ENCODE data around the gene MILR1. TPM values are rescaled to one million over a fixed set of nuclear protein-coding genes. Genes with fewer than 3 reads are reported as not detected.
A peak's percentile ranks its signal among the peaks of the same experiment; 100 is the strongest.
"Not testable (repeated sequence)": the region's sequence is repeated elsewhere in the genome, so short reads cannot be mapped to it uniquely, and the experiment has no call there.

The MILR1 gene
- total RNA-seq, 6 experiments from 2014 or later, result 0.57 to 3.0 (median 1.9) TPM

- Histone ChIP-seq H3K4me1 (no peaks in the 10 kb centered on the region), H3K9me3 (peaks cover 0 to 13% (median under 1%) of the 10 kb centered on the region in 4 donors), H3K27me3 (no peaks in the 10 kb centered on the region), H3K27ac (no peak overlapping the region), H3K36me3 (no peaks in the 10 kb centered on the region), H3K4me3 (no peak overlapping the region)
- TF ChIP-seq POLR2A (IDR thresholded peaks at IDR 0.05), result no peak
- no peak for TF ChIP-seq CTCF (IDR thresholded peaks at IDR 0.05)
- intact Hi-C loops (cut with DNase I), result no loop called here
- 71% methylated on average over 3 of the region's 5 CpGs for WGBS (ENCODE audit: insufficient coverage, low coverage, low lambda C conversion rate, missing lambda C conversion rate)
- DNase-seq (no peak), ATAC-seq (no peak)
These were observed 10.9 kb upstream of the MILR1 start for GRCh38 chr17:64437944-64438525.

GRCh38 chr17:64439521-64439920, 9.4 kb upstream of the MILR1 start:
- H3K9me3 ChIP-seq, result peaks cover 0 to 13% (median under 1%) of the 10 kb centered on the region in 4 donors
- H3K27ac ChIP-seq; intact Hi-C loops (cut with DNase I); ATAC-seq; DNase-seq; H3K27me3 ChIP-seq; H3K4me3 ChIP-seq; H3K4me1 ChIP-seq; H3K36me3 ChIP-seq: not testable (repeated sequence)
- 71% methylated on average over 1 of the region's 1 CpG for WGBS (ENCODE audit: insufficient coverage, low coverage, low lambda C conversion rate, missing lambda C conversion rate)

DNA sequence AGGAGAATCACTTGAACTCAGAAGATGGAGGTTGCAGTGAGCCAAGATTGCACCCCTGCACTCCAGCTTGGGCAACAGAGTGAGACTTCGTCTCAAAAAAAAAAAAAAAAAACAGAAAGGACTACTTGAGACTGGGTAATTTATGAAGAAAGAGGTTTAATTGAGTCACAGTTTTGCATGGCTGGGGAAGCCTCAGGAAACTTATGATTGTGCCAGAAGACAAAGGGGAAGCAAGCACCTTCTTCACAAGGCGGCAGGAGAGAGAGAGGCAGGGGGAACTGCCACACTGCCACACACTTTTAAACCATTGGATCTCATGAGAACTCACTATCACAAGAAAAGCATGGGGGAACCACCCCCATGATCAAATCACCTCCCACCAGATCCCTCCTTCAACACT, 9.0 kb upstream of the MILR1 start:
- no peak overlapping the region for H3K27ac ChIP-seq
- no peaks in the 10 kb centered on the region for H3K36me3 ChIP-seq
- intact Hi-C loops (cut with DNase I), result no loop called here
- no peaks in the 10 kb centered on the region for H3K4me1 ChIP-seq
- H3K9me3 ChIP-seq, result peaks cover 0 to 13% (median under 1%) of the 10 kb centered on the region in 4 donors
- 71% methylated on average over 2 of the region's 2 CpGs for WGBS (ENCODE audit: insufficient coverage, low coverage, low lambda C conversion rate, missing lambda C conversion rate)
- H3K27me3 ChIP-seq, result no peaks in the 10 kb centered on the region
- DNase-seq, result no peak
- no peak overlapping the region for H3K4me3 ChIP-seq
- TF ChIP-seq POLR2A (IDR thresholded peaks at IDR 0.05) (no peak), CTCF (IDR thresholded peaks at IDR 0.05) (no peak)
- ATAC-seq, result no peak

DNA sequence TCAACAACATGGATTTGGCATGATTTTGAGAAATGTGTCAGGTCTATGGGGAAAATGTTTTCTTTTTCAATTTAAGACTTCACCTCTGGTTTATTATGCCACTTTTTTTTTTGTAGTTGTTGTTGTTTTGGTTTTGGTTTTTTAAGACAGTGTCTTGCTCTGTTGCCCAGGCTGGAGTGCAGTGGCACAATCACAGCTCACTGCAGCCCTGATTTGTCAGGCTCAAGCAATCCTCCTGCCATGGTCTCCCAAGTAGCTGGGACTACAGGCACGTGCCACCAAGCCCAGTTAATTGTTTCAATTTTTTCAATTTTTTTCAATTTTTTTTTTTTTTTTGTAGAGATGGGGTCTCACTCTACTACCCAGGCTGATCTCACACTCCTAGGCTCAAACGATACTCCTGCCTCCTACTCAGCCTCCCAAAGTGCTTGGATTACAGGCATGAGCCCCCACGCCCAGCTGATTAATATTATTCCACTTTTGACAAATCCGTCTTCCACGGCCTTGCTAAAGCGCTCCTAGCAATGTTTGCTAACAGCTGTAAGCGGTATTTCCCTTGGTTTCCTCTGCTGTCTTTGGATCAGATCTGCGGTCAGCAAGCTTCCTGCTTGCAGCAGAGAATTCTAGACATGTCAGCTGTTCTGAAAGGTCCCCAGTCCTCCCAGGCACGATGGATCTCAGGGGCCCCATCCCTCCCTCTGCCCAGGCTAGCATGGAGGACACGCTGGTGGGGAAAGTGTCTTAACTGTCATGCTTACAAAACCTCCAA, 7.0 kb upstream of the MILR1 start:
- H3K27me3 ChIP-seq, result no peaks in the 10 kb centered on the region
- H3K36me3 ChIP-seq, result no peaks in the 10 kb centered on the region
- intact Hi-C loops (cut with DNase I), result no loop called here
- DNase-seq (peak; percentile 24 to 54 (median 50)), ATAC-seq (peak; percentile 71 to 87 (median 80))
- H3K27ac ChIP-seq, result peak overlapping the region in 2 of 3 donors; percentile 34 to 47
- no peaks in the 10 kb centered on the region for H3K4me1 ChIP-seq
- TF ChIP-seq POLR2A (IDR thresholded peaks at IDR 0.05) (no peak), CTCF (IDR thresholded peaks at IDR 0.05) (no peak)
- H3K4me3 ChIP-seq, result no peak overlapping the region
- 35% methylated on average over 10 of the region's 10 CpGs for WGBS (ENCODE audit: insufficient coverage, low coverage, low lambda C conversion rate, missing lambda C conversion rate)
- H3K9me3 ChIP-seq, result peaks cover 0 to 13% (median under 1%) of the 10 kb centered on the region in 4 donors

DNA sequence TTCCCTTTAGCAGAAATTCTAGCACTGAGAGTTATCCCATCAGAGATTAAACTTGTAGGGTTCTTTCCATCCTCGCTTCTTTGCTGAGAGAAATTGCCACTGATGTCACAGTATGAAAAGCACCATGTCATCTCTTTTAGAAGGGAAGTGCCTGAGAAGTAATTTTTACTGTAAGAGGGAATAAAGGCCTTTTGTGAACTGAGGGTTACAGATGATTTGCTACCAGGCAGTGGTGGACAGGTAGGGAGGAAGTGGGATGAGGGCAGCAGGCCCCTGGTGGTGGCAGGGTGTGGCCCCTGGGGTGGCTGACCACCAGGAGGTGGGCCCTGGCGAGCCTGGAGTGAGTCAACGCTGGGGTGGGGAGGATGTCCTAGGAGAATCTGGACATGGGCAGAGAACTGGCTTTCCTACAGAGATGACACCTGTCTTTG, 6.4 kb upstream of the MILR1 start:
- intact Hi-C loops (cut with DNase I), result no loop called here
- Histone ChIP-seq H3K27ac (peak overlapping the region in 2 of 3 donors; percentile 34 to 47), H3K4me1 (no peaks in the 10 kb centered on the region), H3K4me3 (no peak overlapping the region), H3K36me3 (no peaks in the 10 kb centered on the region), H3K27me3 (no peaks in the 10 kb centered on the region), H3K9me3 (peaks cover 0 to 8% (median under 1%) of the 10 kb centered on the region in 4 donors)
- DNase-seq (peak in 1 of 3 donors; percentile 56), ATAC-seq (peak; percentile 32 to 63 (median 52))
- WGBS (ENCODE audit: insufficient coverage, low coverage, low lambda C conversion rate, missing lambda C conversion rate), result 65% methylated on average over 2 of the region's 3 CpGs
- no peak for TF ChIP-seq POLR2A (IDR thresholded peaks at IDR 0.05)
- no peak for TF ChIP-seq CTCF (IDR thresholded peaks at IDR 0.05)

Data from right lobe of liver (tissue), 6 donors.